AML-193 (cell line): ENCODE results near the gene CFD.

Source experiments
- DNase-seq, 2 experiments: peaks; one replicate each; lab custom pipeline; 2025; lab: John Stamatoyannopoulos, UW

CFD gene

GRCh38 chr19:906480-906879 lies 47.0 kb downstream of the CFD start:
- no peak for DNase-seq

GRCh38 chr19:907183-907853 lies 47.9 kb downstream of the CFD start:
- no peak for DNase-seq

- no peak for DNase-seq
Observed at GRCh38 chr19:911197-912033, 52.0 kb downstream of the CFD start.

- no peak for DNase-seq
Observed at GRCh38 chr19:912181-913079, 53.0 kb downstream of the CFD start.
